ENCODE data around the gene NEK4. TPM values are rescaled to one million over a fixed set of nuclear protein-coding genes. Genes with fewer than 3 reads are reported as not detected.

The NEK4 gene
- total RNA-seq, 1 donor from 2014 or later, result 15.1 TPM

DNA sequence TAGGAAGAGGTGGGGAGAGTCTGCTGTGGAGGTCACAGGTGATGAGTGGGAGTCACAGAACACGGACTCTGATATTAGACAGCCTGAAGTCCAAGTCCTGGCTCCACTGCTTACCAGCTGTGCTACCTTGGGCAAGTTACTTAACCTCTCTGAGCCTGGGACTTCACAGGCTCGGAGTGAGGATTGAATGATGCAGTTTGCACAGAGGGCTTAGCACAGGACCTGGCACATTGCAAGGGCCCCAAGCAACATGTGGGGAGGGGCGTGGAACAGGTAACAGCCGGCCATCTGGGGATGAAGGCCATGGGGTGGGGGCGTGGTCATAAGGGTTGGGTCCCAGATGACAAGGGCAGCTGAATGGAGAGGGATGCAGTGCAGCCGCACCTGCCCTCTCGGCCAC lies 19.6 kb upstream of the NEK4 start:
- Histone ChIP-seq H2AFZ (ENCODE audit: low read depth, low read length) (no peak overlapping the region), H3K4me3 (ENCODE audit: insufficient read depth, low read depth, low read length) (no peak overlapping the region), H3K36me3 (ENCODE audit: insufficient read depth, low read length) (no peaks in the 10 kb centered on the region), H3K9ac (ENCODE audit: low read length) (no peak overlapping the region), H3K4me1 (ENCODE audit: insufficient read depth, low read length) (no peaks in the 10 kb centered on the region), H4K20me1 (ENCODE audit: insufficient read depth, low read length) (no peaks in the 10 kb centered on the region), H3K9me3 (ENCODE audit: insufficient read depth, low read depth, low read length) (no peaks in the 10 kb centered on the region), H3K27ac (ENCODE audit: low read depth, low read length) (no peak overlapping the region), H3K27me3 (ENCODE audit: insufficient read depth, low read length) (no peaks in the 10 kb centered on the region), H3K4me2 (ENCODE audit: low read length) (no peak overlapping the region), H3K79me2 (ENCODE audit: insufficient read depth, low read length) (no peaks in the 10 kb centered on the region)
- TF ChIP-seq EZH2 (IDR thresholded peaks at IDR 0.05; ENCODE audit: insufficient read depth, low read length), result no peak
- TF ChIP-seq, protein P1, sequence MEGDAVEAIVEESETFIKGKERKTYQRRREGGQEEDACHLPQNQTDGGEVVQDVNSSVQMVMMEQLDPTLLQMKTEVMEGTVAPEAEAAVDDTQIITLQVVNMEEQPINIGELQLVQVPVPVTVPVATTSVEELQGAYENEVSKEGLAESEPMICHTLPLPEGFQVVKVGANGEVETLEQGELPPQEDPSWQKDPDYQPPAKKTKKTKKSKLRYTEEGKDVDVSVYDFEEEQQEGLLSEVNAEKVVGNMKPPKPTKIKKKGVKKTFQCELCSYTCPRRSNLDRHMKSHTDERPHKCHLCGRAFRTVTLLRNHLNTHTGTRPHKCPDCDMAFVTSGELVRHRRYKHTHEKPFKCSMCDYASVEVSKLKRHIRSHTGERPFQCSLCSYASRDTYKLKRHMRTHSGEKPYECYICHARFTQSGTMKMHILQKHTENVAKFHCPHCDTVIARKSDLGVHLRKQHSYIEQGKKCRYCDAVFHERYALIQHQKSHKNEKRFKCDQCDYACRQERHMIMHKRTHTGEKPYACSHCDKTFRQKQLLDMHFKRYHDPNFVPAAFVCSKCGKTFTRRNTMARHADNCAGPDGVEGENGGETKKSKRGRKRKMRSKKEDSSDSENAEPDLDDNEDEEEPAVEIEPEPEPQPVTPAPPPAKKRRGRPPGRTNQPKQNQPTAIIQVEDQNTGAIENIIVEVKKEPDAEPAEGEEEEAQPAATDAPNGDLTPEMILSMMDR (IDR thresholded peaks at IDR 0.05; ENCODE audit: insufficient read depth, low read depth, low read length), result no peak
- H3K27ac Mint-ChIP-seq (ENCODE audit: unreplicated experiment), result no peak overlapping the region
- H3K9me3 Mint-ChIP-seq (ENCODE audit: unreplicated experiment), result no peaks in the 10 kb centered on the region
- H3K4me3 Mint-ChIP-seq (ENCODE audit: unreplicated experiment), result no peak overlapping the region
- no peak for FAIRE-seq
- DNase-seq (ENCODE audit: low read depth), result no peak
- H3K4me1 Mint-ChIP-seq (ENCODE audit: low read depth, unreplicated experiment), result peaks cover 5% of the 10 kb centered on the region
- H3K27me3 Mint-ChIP-seq (ENCODE audit: low read depth, unreplicated experiment), result peaks cover 33% of the 10 kb centered on the region
- H3K36me3 Mint-ChIP-seq (ENCODE audit: low read depth, unreplicated experiment), result no peaks in the 10 kb centered on the region

DNA sequence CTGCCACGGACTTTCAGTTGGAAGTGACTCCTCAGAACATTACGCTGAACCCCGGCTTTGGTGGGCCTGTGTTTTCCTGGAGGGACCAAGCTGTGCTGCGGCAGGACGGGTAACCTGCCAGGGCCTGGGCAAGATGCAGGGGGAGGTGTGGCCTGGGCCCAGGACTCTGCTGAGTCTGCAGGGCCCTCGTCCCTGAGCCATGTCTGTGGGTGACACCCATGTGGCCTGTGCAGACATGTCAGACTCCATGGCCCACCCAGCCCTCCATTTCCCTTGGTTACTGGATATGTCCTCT lies 19.0 kb upstream of the NEK4 start:
- FAIRE-seq, result no peak
- peaks cover 39% of the 10 kb centered on the region for H3K27me3 Mint-ChIP-seq (ENCODE audit: low read depth, unreplicated experiment)

More for the DNA sequence above, 19.0 kb upstream of the NEK4 start:
- no peaks in the 10 kb centered on the region for H3K36me3 Mint-ChIP-seq (ENCODE audit: low read depth, unreplicated experiment)
- H3K27me3 ChIP-seq (ENCODE audit: insufficient read depth, low read length), result no peaks in the 10 kb centered on the region
- H2AFZ ChIP-seq (ENCODE audit: low read depth, low read length), result no peak overlapping the region
- no peaks in the 10 kb centered on the region for H3K9me3 ChIP-seq (ENCODE audit: insufficient read depth, low read depth, low read length)
- H3K4me3 Mint-ChIP-seq (ENCODE audit: unreplicated experiment), result no peak overlapping the region
- no peaks in the 10 kb centered on the region for H3K79me2 ChIP-seq (ENCODE audit: insufficient read depth, low read length)
- H3K9ac ChIP-seq (ENCODE audit: low read length), result no peak overlapping the region
- H3K27ac ChIP-seq (ENCODE audit: low read depth, low read length), result no peak overlapping the region
- DNase-seq (ENCODE audit: low read depth), result no peak
- no peak overlapping the region for H3K4me3 ChIP-seq (ENCODE audit: insufficient read depth, low read depth, low read length)
- no peak overlapping the region for H3K27ac Mint-ChIP-seq (ENCODE audit: unreplicated experiment)
- peaks cover 2% of the 10 kb centered on the region for H3K9me3 Mint-ChIP-seq (ENCODE audit: unreplicated experiment)
- peaks cover 3% of the 10 kb centered on the region for H3K4me1 Mint-ChIP-seq (ENCODE audit: low read depth, unreplicated experiment)
- no peaks in the 10 kb centered on the region for H3K4me1 ChIP-seq (ENCODE audit: insufficient read depth, low read length)
- H3K4me2 ChIP-seq (ENCODE audit: low read length), result no peak overlapping the region
- no peaks in the 10 kb centered on the region for H4K20me1 ChIP-seq (ENCODE audit: insufficient read depth, low read length)
- no peak for TF ChIP-seq EZH2 (IDR thresholded peaks at IDR 0.05; ENCODE audit: insufficient read depth, low read length)
- TF ChIP-seq, protein P1 (IDR thresholded peaks at IDR 0.05; ENCODE audit: insufficient read depth, low read depth, low read length), result no peak
- no peaks in the 10 kb centered on the region for H3K36me3 ChIP-seq (ENCODE audit: insufficient read depth, low read length)

Measured in astrocyte (in vitro differentiated cells and primary cell).